KMS-11 (cell line): Measurements from ENCODE around the gene SLCO3A1.

ENCODE experiments used
- H2AFZ ChIP-seq: fragments of 200-600 bp; sonication (generic); 2 replicates; pipeline ENCODE4 v1.6.1; 2016; ENCODE audit warnings: antibody characterized with exemption, mixed run types, low read depth
- H3K27ac ChIP-seq: fragments of 200-600 bp; sonication (generic); 2 replicates; pipeline ENCODE4 v1.6.1; 2016; ENCODE audit warnings: mild to moderate bottlenecking, mixed run types
- H3K27me3 ChIP-seq: fragments of 200-600 bp; sonication (generic); 2 replicates; pipeline ENCODE4 v1.6.1; 2017; ENCODE audit warnings: mild to moderate bottlenecking, low read depth, mixed run types, moderate library complexity; ENCODE audit not compliant: insufficient read depth
- H3K36me3 ChIP-seq: fragments of 200-600 bp; sonication (generic); 2 replicates; pipeline ENCODE4 v1.6.1; 2017; ENCODE audit warnings: mild to moderate bottlenecking, mixed run types; ENCODE audit not compliant: insufficient read depth
- H3K4me1 ChIP-seq: fragments of 200-600 bp; sonication (generic); 2 replicates; pipeline ENCODE4 v1.6.1; 2016; ENCODE audit warnings: mild to moderate bottlenecking, low read depth, mixed run types; ENCODE audit not compliant: poor library complexity, severe bottlenecking
- H3K4me2 ChIP-seq: fragments of 200-600 bp; sonication (generic); 2 replicates; pipeline ENCODE4 v1.7.0; 2016; ENCODE audit warnings: mild to moderate bottlenecking, mixed run types
- H3K4me3 ChIP-seq: fragments of 200-600 bp; sonication (generic); IDR thresholded peaks from 2 replicates; pipeline ENCODE4 v1.6.1; 2017; ENCODE audit warnings: low read depth, low read length, mixed read lengths; ENCODE audit not compliant: insufficient read depth
- H3K79me2 ChIP-seq: fragments of 200-600 bp; sonication (generic); 2 replicates; pipeline ENCODE4 v1.6.1; 2016; ENCODE audit warnings: low read depth, mixed run types; ENCODE audit not compliant: insufficient read depth
- H3K9ac ChIP-seq: fragments of 200-600 bp; sonication (generic); 2 replicates; pipeline ENCODE4 v1.6.1; 2016; ENCODE audit warnings: mild to moderate bottlenecking, mixed run types
- H4K20me1 ChIP-seq: fragments of 200-600 bp; sonication (generic); 2 replicates; pipeline ENCODE4 v1.6.1; 2016; ENCODE audit warnings: mild to moderate bottlenecking, mixed run types; ENCODE audit not compliant: insufficient read depth
- CTCF ChIP-seq: fragments of 200-600 bp; sonication (generic); conservative IDR thresholded peaks from 2 replicates; pipeline ENCODE4 v1.6.1; 2017; ENCODE audit warnings: low read depth, mild to moderate bottlenecking, antibody characterized with exemption, low read length, moderate library complexity, mixed read lengths

SLCO3A1 gene

GRCh38 chr15:92117261-92117731 lies 263.8 kb downstream of the SLCO3A1 start:
- Histone ChIP-seq H3K27ac (no peak overlapping the region), H3K79me2 (no peaks in the 10 kb centered on the region), H3K4me1 (no peaks in the 10 kb centered on the region), H4K20me1 (no peaks in the 10 kb centered on the region), H3K4me2 (no peak overlapping the region), H3K27me3 (no peaks in the 10 kb centered on the region), H2AFZ (no peak overlapping the region), H3K4me3 (no peak overlapping the region), H3K36me3 (no peaks in the 10 kb centered on the region), H3K9ac (no peak overlapping the region)
- TF ChIP-seq CTCF = no peak

- no peak for TF ChIP-seq CTCF
- Histone ChIP-seq H2AFZ (no peak overlapping the region), H3K9ac (no peak overlapping the region), H3K4me2 (no peak overlapping the region), H3K79me2 (no peaks in the 10 kb centered on the region), H3K27me3 (no peaks in the 10 kb centered on the region), H3K27ac (no peak overlapping the region), H4K20me1 (no peaks in the 10 kb centered on the region), H3K4me3 (no peak overlapping the region), H3K36me3 (no peaks in the 10 kb centered on the region), H3K4me1 (no peaks in the 10 kb centered on the region)
Measured at GRCh38 chr15:92118162-92118935, 264.8 kb downstream of the SLCO3A1 start.

GRCh38 chr15:92118936-92119325 lies 265.4 kb downstream of the SLCO3A1 start:
- H3K79me2 ChIP-seq = no peaks in the 10 kb centered on the region
- H3K4me2 ChIP-seq = no peak overlapping the region
- no peak for TF ChIP-seq CTCF
- no peak overlapping the region for H3K4me3 ChIP-seq
- H3K27me3 ChIP-seq = no peaks in the 10 kb centered on the region
- H3K4me1 ChIP-seq = no peaks in the 10 kb centered on the region
- H3K9ac ChIP-seq = no peak overlapping the region
- no peak overlapping the region for H3K27ac ChIP-seq
- no peak overlapping the region for H2AFZ ChIP-seq
- H3K36me3 ChIP-seq = no peaks in the 10 kb centered on the region
- H4K20me1 ChIP-seq = no peaks in the 10 kb centered on the region

GRCh38 chr15:92120094-92120795 lies 266.7 kb downstream of the SLCO3A1 start:
- no peak for TF ChIP-seq CTCF
- Histone ChIP-seq H3K4me3 (no peak overlapping the region), H3K9ac (no peak overlapping the region), H3K27ac (no peak overlapping the region), H2AFZ (no peak overlapping the region), H3K4me2 (no peak overlapping the region), H3K36me3 (no peaks in the 10 kb centered on the region), H4K20me1 (no peaks in the 10 kb centered on the region), H3K79me2 (no peaks in the 10 kb centered on the region), H3K27me3 (no peaks in the 10 kb centered on the region), H3K4me1 (no peaks in the 10 kb centered on the region)
